K562 (cell line): ENCODE data around the gene SAMD3. TPM values are rescaled to one million over a fixed set of nuclear protein-coding genes. Genes with fewer than 3 reads are reported as not detected.

Source experiments
- ATAC-seq: fragments of 200-7000 bp; cut with Tn5 transposase; 3 replicates; pipeline ENCODE4 v1.9.1; 2020; ENCODE audit warnings: moderate library complexity
- BruUV-seq: library from RNA; stranded (reverse); fragments of 400-500 nt; replicated peaks from 2 replicates; lab custom pipeline; 2021; lab: Mats Ljungman, UMichigan
- CTCF ChIA-PET: fragments of 300-600 bp; formaldehyde crosslinking; extraction: SDS; loops from one replicate; lab custom pipeline; 2021; ENCODE audit warnings: low intra/inter-chr PET ratio; lab: Yijun Ruan, JAX
- POLR2A ChIA-PET: fragments of 300-600, 350-650 bp; sonication (Branson Sonifier 250); formaldehyde crosslinking; extraction: SDS; loops from one replicate; lab custom pipeline; 2021; ENCODE audit warnings: antibody characterized with exemption, inconsistent platforms; lab: Yijun Ruan, JAX
- DNase-seq, 4 experiments: peaks; one replicate each; pipeline versions ENCODE4 v3.0.0 to v3.0.0-alpha.2; 2011 to 2018; ENCODE audit warnings: low spot score in 3 of 4, mixed read lengths in 3 of 4; ENCODE audit errors: extremely low read depth in 1 of 4
- FAIRE-seq: peaks from 2 replicates; lab custom pipeline; 2011; peaks lifted over from hg19 to GRCh38; lab: Jason Lieb, UNC
- H2AFZ ChIP-seq: 2 replicates; pipeline ENCODE4 v1.6.0; 2011; ENCODE audit warnings: low read depth, low read length, control low read depth, inconsistent platforms
- H3K27ac ChIP-seq: fragments of 200-600 bp; 3 replicates; pipeline ENCODE4 v1.8.0; 2011; ENCODE audit warnings: low read depth, mild to moderate bottlenecking, control low read depth, inconsistent platforms, low read length, moderate library complexity, mixed read lengths; ENCODE audit errors: extremely low read depth
- H3K27me3 ChIP-seq, 2 experiments: fragments of 300-600 bp in 1 of 2; 2 replicates in 1 of 2; 3 replicates in 1 of 2; pipeline versions ENCODE4 v1.6.0 to v1.8.0; 2011; ENCODE audit warnings: inconsistent platforms in 2 of 2, low read length in 2 of 2, mild to moderate bottlenecking in 1 of 2, mixed read lengths in 1 of 2, moderate library complexity in 1 of 2; ENCODE audit not compliant: control insufficient read depth in 2 of 2, insufficient read depth in 2 of 2
- H3K36me3 ChIP-seq: fragments of 300-600 bp; 3 replicates; pipeline ENCODE4 v1.8.0; 2011; ENCODE audit warnings: mild to moderate bottlenecking, low read length, inconsistent platforms; ENCODE audit not compliant: control insufficient read depth, insufficient read depth
- H3K4me1 ChIP-seq, 2 experiments: fragments of 200-600 bp in 1 of 2; replicated peaks in 1 of 2; 2 replicates in 1 of 2; 3 replicates in 1 of 2; pipeline versions ENCODE4 v1.5.1 to v1.8.0; 2011; ENCODE audit warnings: inconsistent platforms in 2 of 2, low read length in 2 of 2, mild to moderate bottlenecking in 1 of 2, mixed read lengths in 1 of 2, moderate library complexity in 1 of 2; ENCODE audit not compliant: control insufficient read depth in 2 of 2, insufficient read depth in 2 of 2
- H3K4me2 ChIP-seq: 2 replicates; pipeline ENCODE4 v1.6.1; 2011; ENCODE audit warnings: low read length, control low read depth, inconsistent platforms, mixed read lengths; ENCODE audit not compliant: insufficient read depth
- H3K4me3 ChIP-seq: fragments of 200-600 bp; sonication (generic), shearing (Covaris generic); 2 replicates; pipeline ENCODE4 v1.5.1; 2016; ENCODE audit warnings: control low read depth, inconsistent platforms
- H3K79me2 ChIP-seq: fragments of 200-600 bp; 3 replicates; pipeline ENCODE4 v1.8.0; 2011; ENCODE audit warnings: low read length, inconsistent platforms; ENCODE audit not compliant: control insufficient read depth, insufficient read depth
- H3K9ac ChIP-seq, 2 experiments: 2 replicates each; pipeline versions ENCODE4 v1.6.0 to v1.6.1; 2011; ENCODE audit warnings: low read depth in 2 of 2, low read length in 2 of 2, control low read depth in 1 of 2, inconsistent platforms in 1 of 2, mild to moderate bottlenecking in 1 of 2, mixed read lengths in 1 of 2; ENCODE audit not compliant: insufficient read depth in 1 of 2
- H3K9me1 ChIP-seq: one replicate; pipeline ENCODE4 v1.6.0; 2011; ENCODE audit warnings: inconsistent platforms, mild to moderate bottlenecking, low read length, moderate library complexity; ENCODE audit not compliant: control insufficient read depth, insufficient read depth
- H3K9me3 ChIP-seq: replicated peaks from 2 replicates; pipeline ENCODE4 v1.5.1; 2011; ENCODE audit warnings: low read depth, low read length, inconsistent platforms; ENCODE audit not compliant: control insufficient read depth, insufficient read depth
- H4K20me1 ChIP-seq: replicated peaks from 2 replicates; pipeline ENCODE4 v1.6.1; 2011; ENCODE audit warnings: low read length, inconsistent platforms, mixed read lengths; ENCODE audit not compliant: control insufficient read depth, insufficient read depth
- RHOXF2B ChIP-seq: fragments of 250-450 bp; sonication (Bioruptor Pico); conservative IDR thresholded peaks from 2 replicates; pipeline ENCODE4 v1.5.1; 2021
- TOE1 ChIP-seq, 2 experiments: fragments of 450-650 bp in 1 of 2; sonication (generic) in 1 of 2; formaldehyde crosslinking in 1 of 2; IDR thresholded peaks; 2 replicates each; pipeline versions ENCODE4 v1.7.1 to v1.8.0; 2016 to 2022; ENCODE audit warnings: borderline replicate concordance in 2 of 2, mild to moderate bottlenecking in 2 of 2, antibody characterized with exemption in 1 of 2, inconsistent platforms in 1 of 2, low read depth in 1 of 2, missing genetic modification reagents in 1 of 2, moderate library complexity in 1 of 2
- ZNF316 ChIP-seq: fragments of 450-650 bp; IDR thresholded peaks from 2 replicates; pipeline ENCODE4 v1.6.1; 2016
- WGBS: fragments of 100-300 bp; shearing (Covaris generic); methylation state at CpG from one replicate; pipeline ENCODE4 v1.1.6; 2016; ENCODE audit warnings: low coverage, mixed read lengths; ENCODE audit not compliant: insufficient coverage; ENCODE audit errors: missing lambda C conversion rate; 5-methylcytosine and 5-hydroxymethylcytosine counted together
- in situ Hi-C: fragments of 300-500 bp; cut with MboI; formaldehyde crosslinking; loops from 4 replicates; pipeline ENCODE4 v1.15.0; 2018; ENCODE audit warnings: inconsistent platforms, mixed read lengths
- intact Hi-C: fragments of 100-400 bp; cut with micrococcal nuclease; formaldehyde crosslinking; loops from 2 replicates; pipeline ENCODE4 v1.14.2; 2022
- polyA plus RNA-seq, 8 experiments: library from polyadenylated mRNA; depleted of rRNA in 4 of 8; stranded (reverse) in 5 of 8; unstranded in 3 of 8; fragments of >200 nt; fragmentation: Nextera tagmentation in 2 of 8; fragmentation: Illumina TruSeq in 1 of 8; extraction: Ambion mirVana in 2 of 8; extraction: Trizol in 1 of 8; gene quantifications; 2 replicates each; pipeline versions ENCODE4 v1.2.1 to v1.2.3, GENCODE V29; 2011 to 2014; ENCODE audit warnings: inconsistent platforms in 1 of 8, missing spikeins in 1 of 8
- total RNA-seq, 7 experiments: library from RNA; depleted of rRNA in 6 of 7; stranded (reverse); fragments of >200 nt in 6 of 7; fragmentation: Illumina TruSeq in 2 of 7; extraction: Trizol in 2 of 7; gene quantifications; 2 replicates each; pipeline versions ENCODE4 v1.2.1 to v1.2.3, GENCODE V29; 2011 to 2021; ENCODE audit warnings: low replicate concordance in 1 of 7

Gene SAMD3
- total and polyA plus RNA-seq, 9 of the 15 experiments (the other 6 are each of a cell fraction or from before 2014, with no cell fraction given): 0.03 to 0.21 (median 0.18) TPM; not detected in 5

DNA sequence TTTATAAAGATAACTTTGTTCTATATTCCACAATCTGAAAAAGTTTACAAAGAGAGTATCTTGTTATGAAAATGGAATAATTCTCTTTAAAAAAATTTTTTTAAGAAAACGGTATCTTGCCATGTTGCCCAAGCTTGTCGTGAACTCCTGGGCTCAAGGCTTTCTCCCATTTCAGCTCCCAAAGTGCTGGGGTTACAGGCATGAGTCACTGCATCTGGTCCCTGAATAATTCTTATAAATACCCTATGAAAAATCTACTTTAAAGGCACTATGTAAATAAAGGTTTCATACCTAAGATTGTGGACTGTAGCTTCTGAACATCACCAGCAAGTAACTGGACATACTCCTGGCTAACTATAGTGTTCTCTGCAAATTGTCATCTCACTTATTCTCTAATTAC is 60.3 kb downstream of the SAMD3 start:
- no peaks in the 10 kb centered on the region for H4K20me1 ChIP-seq
- no peak for TF ChIP-seq TOE1 (IDR thresholded peaks at IDR 0.05; ENCODE audit: borderline replicate concordance)
- no peak for TF ChIP-seq TOE1 (CRISPR knock-in tag; IDR thresholded peaks at IDR 0.05; ENCODE audit: borderline replicate concordance, low read depth)
- in situ Hi-C loops (no loop called here), intact Hi-C loops (no loop called here)
- no peaks in the 10 kb centered on the region for H3K9me3 ChIP-seq
- no peak overlapping the region for H3K4me2 ChIP-seq
- no TSS peak for BruUV-seq
- H3K4me3 ChIP-seq: no peak overlapping the region
- no peak for DNase-seq
- H3K79me2 ChIP-seq: no peaks in the 10 kb centered on the region
- 4% methylated on average over 2 of the region's 2 CpGs for WGBS
- no peaks in the 10 kb centered on the region for H3K36me3 ChIP-seq
- ChIA-PET POLR2A (interaction anchor here (1.2 kb wide), 1 partner anchor 19 kb away, joined by 3 read pairs; no protein-coding TSS in a partner anchor), CTCF (no interaction called here)
- ATAC-seq: no peak
- peaks cover 0 to 4% of the 10 kb centered on the region in 2 experiments; a peak in 3 of 5 replicates for H3K27me3 ChIP-seq
- H2AFZ ChIP-seq: no peak overlapping the region
- no peaks in the 10 kb centered on the region for H3K4me1 ChIP-seq
- no peaks in the 10 kb centered on the region for H3K9me1 ChIP-seq
- no peak overlapping the region for H3K9ac ChIP-seq
- H3K27ac ChIP-seq: no peak overlapping the region
- no peak for FAIRE-seq

DNA sequence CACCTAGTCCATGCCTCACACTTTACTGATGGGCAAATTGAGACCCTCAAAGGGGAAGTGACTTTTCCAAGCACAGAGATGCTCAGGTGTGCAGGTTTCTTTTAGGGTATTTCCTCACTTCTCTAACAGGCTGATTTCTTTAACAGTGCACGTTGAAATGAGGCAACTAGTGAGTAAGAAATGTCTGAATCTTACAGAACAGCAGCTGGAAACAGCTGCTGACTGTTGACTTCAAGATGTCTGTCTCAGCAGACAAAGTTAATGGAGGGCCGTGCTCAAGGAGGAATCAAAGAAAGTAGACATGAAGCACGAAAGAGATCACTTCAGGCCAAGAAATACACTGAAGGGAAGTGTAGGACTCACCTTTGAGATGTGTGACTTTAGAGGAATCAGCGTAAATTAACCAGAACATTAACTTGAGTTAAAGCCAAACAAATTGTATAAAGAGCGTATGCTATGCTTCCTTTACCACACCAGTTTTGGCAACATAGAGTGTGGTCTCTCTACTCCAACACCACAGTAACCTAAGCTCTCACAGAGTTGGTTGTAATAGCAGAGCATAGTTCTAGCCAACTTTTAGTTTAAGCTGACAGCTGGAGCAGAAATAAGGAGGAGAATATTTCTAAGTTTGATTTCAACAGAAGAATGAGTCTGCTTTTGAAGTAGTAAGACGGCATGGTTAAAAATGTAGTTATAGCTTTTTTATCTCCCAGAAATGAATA is 60.9 kb downstream of the SAMD3 start:
- H3K4me1 ChIP-seq: no peaks in the 10 kb centered on the region
- intact Hi-C loops: no loop called here
- H3K9ac ChIP-seq: no peak overlapping the region
- H2AFZ ChIP-seq: peak overlapping the region; percentile 41
- no peaks in the 10 kb centered on the region for H3K79me2 ChIP-seq
- FAIRE-seq: no peak
- no peaks in the 10 kb centered on the region for H3K9me3 ChIP-seq
- no peaks in the 10 kb centered on the region for H4K20me1 ChIP-seq
- ChIA-PET CTCF (no interaction called here), POLR2A (interaction anchor here (1.2 kb wide), 1 partner anchor 20 kb away, joined by 3 read pairs; no protein-coding TSS in a partner anchor)
- H3K27ac ChIP-seq: no peak overlapping the region
- H3K9me1 ChIP-seq: no peaks in the 10 kb centered on the region
- no peak overlapping the region for H3K4me2 ChIP-seq
- 2% methylated on average over 6 of the region's 6 CpGs for WGBS
- in situ Hi-C loops: no loop called here
- H3K4me3 ChIP-seq: no peak overlapping the region
- DNase-seq: no peak
- H3K36me3 ChIP-seq: no peaks in the 10 kb centered on the region
- TF ChIP-seq ZNF316: peak; percentile 26; the same call in 1 of the 2 replicates
- no peak for TF ChIP-seq RHOXF2B (CRISPR knock-in tag)
- no TSS peak for BruUV-seq
- H3K27me3 ChIP-seq: peaks cover 0 to 4% of the 10 kb centered on the region in 2 experiments; a peak in 2 of 5 replicates
- peak; percentile 35; the same call in 2 of the 3 replicates for ATAC-seq
